ENCODE data around the gene PRAMEF17.
"Not testable (repeated sequence)": the region's sequence is repeated elsewhere in the genome, so short reads cannot be mapped to it uniquely, and the experiment has no call there.

DNA sequence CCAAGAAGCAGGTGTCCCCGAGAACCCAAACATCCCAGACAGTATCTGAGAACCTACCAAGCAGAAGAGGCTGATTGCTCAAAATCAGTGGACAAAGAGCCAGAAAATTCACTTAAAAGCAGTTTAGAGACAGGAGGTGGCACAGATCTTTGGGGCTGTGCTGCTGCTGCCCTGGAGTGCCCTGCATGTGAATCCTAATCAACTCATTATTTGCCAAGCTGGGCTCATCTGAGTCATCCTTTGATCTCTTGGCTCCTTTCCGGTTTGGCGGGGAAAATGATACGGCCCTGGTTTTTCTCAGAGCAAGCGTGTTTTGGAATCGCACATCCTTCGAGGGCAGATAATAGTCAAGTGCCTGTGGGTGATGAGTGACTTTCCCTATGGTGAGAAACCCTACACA is 27.1 kb upstream of the PRAMEF17 start:
- not testable (repeated sequence) for TF ChIP-seq CTCF, POLR2A (IDR thresholded peaks at IDR 0.05)
